RWPE2 (cell line): Measurements from ENCODE around the gene HOXC11.

Experiments
- ATAC-seq: fragments of 200-7000 bp; cut with Tn5 transposase; 3 replicates; pipeline ENCODE4 v1.9.1; 2021; ENCODE audit warnings: low read depth
- DNase-seq: peaks from one replicate; pipeline ENCODE4 v3.0.0-alpha.2; 2020; ENCODE audit warnings: low spot score
- H3K27ac ChIP-seq: fragments of 450-650 bp; 2 replicates; pipeline ENCODE4 v1.5.1; 2017; ENCODE audit warnings: mild to moderate bottlenecking; ENCODE audit not compliant: poor library complexity, severe bottlenecking
- H3K27me3 ChIP-seq: fragments of 250-450 bp; sonication (Bioruptor Pico); 2 replicates; pipeline ENCODE4 v1.5.1; 2021; ENCODE audit warnings: mild to moderate bottlenecking, moderate library complexity; ENCODE audit not compliant: insufficient read depth, poor library complexity, severe bottlenecking
- H3K36me3 ChIP-seq: fragments of 250-450 bp; sonication (Bioruptor Pico); 2 replicates; pipeline ENCODE4 v1.5.1; 2020; ENCODE audit warnings: low read depth, mild to moderate bottlenecking, moderate library complexity
- H3K4me1 ChIP-seq: fragments of 250-450 bp; sonication (Bioruptor Pico); 2 replicates; pipeline ENCODE4 v1.5.1; 2021; ENCODE audit warnings: mild to moderate bottlenecking, moderate library complexity; ENCODE audit not compliant: insufficient read depth, poor library complexity, severe bottlenecking
- H3K4me3 ChIP-seq: fragments of 250-450 bp; sonication (Bioruptor Pico); 2 replicates; pipeline ENCODE4 v1.5.1; 2021; ENCODE audit warnings: mild to moderate bottlenecking, moderate library complexity; ENCODE audit not compliant: severe bottlenecking
- H3K9me3 ChIP-seq: fragments of 250-450 bp; sonication (Bioruptor Pico); 2 replicates; pipeline ENCODE4 v1.5.1; 2021; ENCODE audit warnings: mild to moderate bottlenecking, moderate library complexity; ENCODE audit not compliant: severe bottlenecking
- TF ChIP-seq, protein P1 (sequence below): fragments of 450-650 bp; IDR thresholded peaks from one replicate; pipeline ENCODE4 v1.5.1; 2017; ENCODE audit warnings: mild to moderate bottlenecking, moderate library complexity; ENCODE audit not compliant: poor library complexity, severe bottlenecking

The HOXC11 gene

DNA sequence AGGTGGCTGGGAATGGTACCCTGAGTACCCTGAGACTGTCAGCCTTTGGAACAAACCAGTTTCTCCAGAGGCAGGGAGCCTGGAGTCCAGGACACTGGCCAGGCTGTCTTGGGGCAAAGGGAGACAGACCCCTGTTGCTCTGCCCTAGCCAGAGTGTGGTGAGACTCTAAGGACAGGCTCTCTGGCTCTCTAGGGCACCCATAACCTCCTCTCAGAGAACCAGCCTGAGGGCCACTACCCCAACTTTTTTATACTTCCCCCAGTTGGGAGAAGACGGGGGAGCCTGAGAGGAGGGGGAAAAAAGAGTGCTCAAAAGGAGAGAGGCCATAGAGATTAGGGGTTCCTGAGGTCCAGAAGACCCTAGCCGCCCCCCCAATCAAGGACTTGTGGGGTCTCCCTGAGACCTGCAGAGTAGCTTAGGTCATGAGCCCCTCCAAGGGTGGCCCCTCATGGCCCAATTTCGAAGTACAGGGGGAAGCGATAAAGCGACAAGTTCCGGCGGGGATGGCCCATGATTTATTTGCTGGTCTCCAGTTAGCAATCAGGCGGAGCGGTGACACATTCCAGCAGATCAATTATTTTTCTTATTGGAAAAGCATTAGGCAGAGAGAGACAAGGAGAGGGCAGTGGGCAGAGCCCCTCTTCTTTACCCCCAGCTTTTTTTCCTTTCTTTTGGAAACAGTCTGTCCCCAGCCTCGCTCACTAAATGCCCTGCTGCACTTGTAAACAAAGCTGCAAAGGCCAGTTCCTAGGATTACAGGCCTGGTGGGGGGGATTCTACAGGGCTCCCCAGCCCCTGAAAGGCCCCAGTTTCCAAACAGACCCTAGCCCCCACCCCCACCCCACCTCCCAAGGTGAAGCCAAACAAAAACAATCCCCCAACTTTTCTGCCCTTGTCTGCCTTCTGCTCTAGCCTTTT, 37.4 kb downstream of the HOXC11 start:
- Histone ChIP-seq H3K4me1 (no peaks in the 10 kb centered on the region), H3K36me3 (no peaks in the 10 kb centered on the region), H3K27ac (no peak overlapping the region), H3K27me3 (peaks cover 93% of the 10 kb centered on the region), H3K9me3 (no peaks in the 10 kb centered on the region), H3K4me3 (no peak overlapping the region)
- DNase-seq (no peak), ATAC-seq (no peak)
- TF ChIP-seq, protein P1, sequence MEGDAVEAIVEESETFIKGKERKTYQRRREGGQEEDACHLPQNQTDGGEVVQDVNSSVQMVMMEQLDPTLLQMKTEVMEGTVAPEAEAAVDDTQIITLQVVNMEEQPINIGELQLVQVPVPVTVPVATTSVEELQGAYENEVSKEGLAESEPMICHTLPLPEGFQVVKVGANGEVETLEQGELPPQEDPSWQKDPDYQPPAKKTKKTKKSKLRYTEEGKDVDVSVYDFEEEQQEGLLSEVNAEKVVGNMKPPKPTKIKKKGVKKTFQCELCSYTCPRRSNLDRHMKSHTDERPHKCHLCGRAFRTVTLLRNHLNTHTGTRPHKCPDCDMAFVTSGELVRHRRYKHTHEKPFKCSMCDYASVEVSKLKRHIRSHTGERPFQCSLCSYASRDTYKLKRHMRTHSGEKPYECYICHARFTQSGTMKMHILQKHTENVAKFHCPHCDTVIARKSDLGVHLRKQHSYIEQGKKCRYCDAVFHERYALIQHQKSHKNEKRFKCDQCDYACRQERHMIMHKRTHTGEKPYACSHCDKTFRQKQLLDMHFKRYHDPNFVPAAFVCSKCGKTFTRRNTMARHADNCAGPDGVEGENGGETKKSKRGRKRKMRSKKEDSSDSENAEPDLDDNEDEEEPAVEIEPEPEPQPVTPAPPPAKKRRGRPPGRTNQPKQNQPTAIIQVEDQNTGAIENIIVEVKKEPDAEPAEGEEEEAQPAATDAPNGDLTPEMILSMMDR: no peak

DNA sequence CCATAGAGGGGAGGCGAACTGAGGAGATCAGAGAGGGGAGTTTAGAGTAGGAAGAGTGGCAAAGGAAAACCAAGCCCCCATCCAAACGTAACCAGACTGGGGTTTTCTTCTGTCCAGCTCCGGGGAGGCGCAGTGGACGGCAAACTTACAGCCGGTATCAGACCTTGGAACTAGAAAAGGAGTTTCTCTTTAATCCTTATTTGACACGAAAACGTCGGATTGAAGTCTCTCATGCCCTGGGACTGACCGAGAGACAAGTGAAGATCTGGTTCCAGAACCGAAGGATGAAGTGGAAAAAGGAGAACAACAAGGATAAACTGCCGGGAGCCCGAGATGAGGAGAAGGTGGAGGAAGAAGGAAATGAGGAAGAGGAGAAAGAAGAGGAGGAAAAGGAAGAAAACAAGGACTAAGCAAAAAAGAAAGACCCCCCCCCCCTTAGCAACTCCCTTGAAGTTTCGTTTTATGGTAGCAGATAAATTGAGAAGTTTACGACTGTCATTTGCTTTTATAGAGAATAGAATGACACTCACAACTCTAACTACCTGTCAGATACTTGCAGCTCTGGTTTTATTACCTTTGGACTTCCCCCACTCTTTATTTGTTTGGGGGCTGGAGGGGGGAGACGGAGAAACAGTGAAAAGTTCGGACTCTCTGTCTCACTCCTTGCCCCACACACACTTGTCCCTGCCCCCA, 38.2 kb downstream of the HOXC11 start:
- TF ChIP-seq, protein P1: no peak
- Histone ChIP-seq H3K27me3 (peaks cover 93% of the 10 kb centered on the region), H3K27ac (no peak overlapping the region), H3K4me1 (no peaks in the 10 kb centered on the region), H3K36me3 (no peaks in the 10 kb centered on the region), H3K9me3 (no peaks in the 10 kb centered on the region), H3K4me3 (peak overlapping the region; percentile 4)
- ATAC-seq (no peak), DNase-seq (no peak)

DNA sequence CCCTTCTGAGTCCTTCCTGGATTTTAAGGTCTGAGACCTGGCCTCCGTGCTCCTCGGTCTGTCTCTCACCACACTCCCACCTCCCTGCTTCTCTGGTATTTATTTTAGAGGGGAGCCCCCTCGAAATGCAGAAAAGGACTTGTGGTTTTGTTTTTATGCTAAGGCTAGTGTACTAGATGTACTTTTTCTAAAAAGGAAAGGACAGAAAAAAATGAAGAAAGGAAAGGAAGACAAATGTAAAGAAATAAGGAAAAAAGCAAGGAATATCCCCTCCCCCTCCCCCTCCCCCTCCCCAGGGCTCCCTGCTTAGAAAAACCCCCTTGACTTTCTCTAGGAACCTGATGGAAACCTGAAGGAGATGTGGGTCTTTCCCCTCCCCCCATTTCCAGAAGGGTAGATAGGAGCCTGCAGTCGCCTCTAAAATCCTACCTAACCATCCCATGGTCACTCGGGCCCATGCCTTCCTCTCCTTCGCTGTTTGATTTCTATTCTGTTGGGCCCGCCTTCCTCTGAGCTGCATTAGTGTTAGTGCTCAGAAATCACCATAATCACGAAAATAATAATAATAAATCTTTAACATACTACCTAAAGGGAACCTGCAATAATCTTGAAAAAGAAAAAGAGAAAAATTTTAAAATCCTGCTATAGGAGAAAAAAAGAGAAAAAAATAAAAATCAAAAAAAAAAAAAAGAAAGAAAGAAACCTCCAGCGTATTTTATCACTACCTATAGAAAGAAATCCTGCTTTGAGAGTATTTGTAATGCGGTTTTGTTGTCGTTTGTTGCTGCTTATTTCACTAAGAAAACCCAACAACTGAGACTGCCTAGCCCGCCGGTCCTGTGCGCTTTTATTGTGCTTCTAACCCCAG, 39.0 kb downstream of the HOXC11 start:
- H3K27me3 ChIP-seq: peaks cover 91% of the 10 kb centered on the region
- no peaks in the 10 kb centered on the region for H3K9me3 ChIP-seq
- TF ChIP-seq, protein P1: no peak
- ATAC-seq: no peak
- DNase-seq: no peak
- no peak overlapping the region for H3K4me3 ChIP-seq
- H3K36me3 ChIP-seq: no peaks in the 10 kb centered on the region
- H3K27ac ChIP-seq: no peak overlapping the region
- no peaks in the 10 kb centered on the region for H3K4me1 ChIP-seq

DNA sequence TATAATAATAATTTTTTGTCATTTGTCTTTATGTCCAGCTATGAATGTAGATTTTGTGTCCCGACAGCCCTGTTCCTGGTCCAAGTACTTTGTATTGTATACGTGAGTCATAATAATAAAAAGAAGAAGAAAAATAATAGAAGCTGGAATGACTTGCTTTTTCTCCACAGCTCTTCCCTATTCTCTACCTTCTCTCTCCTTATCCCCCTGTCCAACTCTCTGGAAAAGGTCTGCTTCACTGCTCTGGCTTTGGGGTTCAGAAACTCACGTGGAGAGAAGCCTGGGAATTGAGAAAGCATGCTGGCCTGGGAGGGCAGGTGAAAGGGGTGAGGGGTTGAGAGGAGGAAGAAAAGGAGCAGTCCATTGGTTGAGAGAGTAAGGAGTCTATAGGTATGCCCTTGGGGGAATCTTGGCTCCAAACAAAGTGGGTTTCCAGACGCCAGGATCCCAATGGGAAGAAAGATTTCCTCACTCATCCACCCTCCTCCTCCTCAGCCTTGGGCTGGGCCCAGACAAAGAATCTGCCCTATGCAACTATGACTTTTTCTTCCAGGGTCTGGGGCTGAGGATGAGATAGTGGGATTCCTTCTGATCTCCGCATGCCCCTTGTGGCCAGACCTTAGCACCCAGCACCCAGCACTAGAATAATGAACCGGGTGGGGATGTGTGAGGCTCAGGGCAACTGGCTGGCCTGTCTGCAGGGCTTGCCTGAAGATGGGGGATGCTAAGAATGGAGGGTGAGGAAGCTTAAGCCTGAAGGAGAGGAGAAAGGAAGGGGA, 39.9 kb downstream of the HOXC11 start:
- Histone ChIP-seq H3K4me1 (no peaks in the 10 kb centered on the region), H3K36me3 (no peaks in the 10 kb centered on the region), H3K27ac (no peak overlapping the region), H3K9me3 (no peaks in the 10 kb centered on the region), H3K27me3 (peaks cover 91% of the 10 kb centered on the region), H3K4me3 (no peak overlapping the region)
- DNase-seq: no peak
- TF ChIP-seq, protein P1: no peak
- no peak for ATAC-seq
